ENCODE measurements around the gene LRIG2. TPM values are rescaled to one million over a fixed set of nuclear protein-coding genes. Genes with fewer than 3 reads are reported as not detected.
A peak's percentile ranks its signal among the peaks of the same experiment; 100 is the strongest.
"Not testable (repeated sequence)": the region's sequence is repeated elsewhere in the genome, so short reads cannot be mapped to it uniquely, and the experiment has no call there.

LRIG2 gene
- total and polyA plus RNA-seq, 2 experiments from 2014 or later = 10.0 to 40.4 TPM

- H3K79me2 ChIP-seq (replicated peaks; ENCODE audit: insufficient read depth) = peaks cover 59% of the 10 kb centered on the region
Observed at GRCh38 chr1:113074237-113074636, 1.2 kb downstream of the LRIG2 start.

GRCh38 chr1:113077978-113078377, 5.0 kb downstream of the LRIG2 start:
- not testable (repeated sequence) for H3K4me3 Mint-ChIP-seq; H3K4me1 ChIP-seq (ENCODE audit: insufficient read depth); H2AFZ ChIP-seq; H3K9me2 ChIP-seq (ENCODE audit: insufficient read depth); H3K27me3 ChIP-seq (ENCODE audit: insufficient read depth); ATAC-seq; H3K27ac Mint-ChIP-seq; DNase-seq (ENCODE audit: low spot score); H3K9me3 Mint-ChIP-seq; H3K4me3 ChIP-seq; H3F3A ChIP-seq (replicated peaks; ENCODE audit: low read depth); H3K27ac ChIP-seq (ENCODE audit: low read depth); H3K4me2 ChIP-seq
- Mint-ChIP-seq H3K27me3 (ENCODE audit: insufficient read depth, low read depth, poor library complexity) (peaks cover 13% of the 10 kb centered on the region), H3K36me3 (ENCODE audit: low read depth) (peaks cover 60% of the 10 kb centered on the region), H3K4me1 (peaks cover 14% of the 10 kb centered on the region)
- peaks cover 55% of the 10 kb centered on the region for H4K20me1 ChIP-seq (replicated peaks; ENCODE audit: insufficient read depth)
- H3K79me2 ChIP-seq (replicated peaks; ENCODE audit: insufficient read depth) = peaks cover 97% of the 10 kb centered on the region
- H3K36me3 ChIP-seq (ENCODE audit: insufficient read depth) = peaks cover 19% of the 10 kb centered on the region; the same call in 1 of the 2 replicates

More at GRCh38 chr1:113074237-113074636, 1.2 kb downstream of the LRIG2 start:
- Mint-ChIP-seq H3K27ac (peak overlapping the region; percentile 41; the same call in 1 of the 2 replicates), H3K27me3 (ENCODE audit: insufficient read depth, low read depth, poor library complexity) (peaks cover 17% of the 10 kb centered on the region), H3K9me3 (no peaks in the 10 kb centered on the region), H3K4me3 (peak overlapping the region; percentile 98), H3K4me1 (peaks cover 22% of the 10 kb centered on the region), H3K36me3 (ENCODE audit: low read depth) (peaks cover 41% of the 10 kb centered on the region)
- H3K36me3 ChIP-seq (ENCODE audit: insufficient read depth) = peaks cover 15% of the 10 kb centered on the region; the same call in 1 of the 2 replicates
- H3K4me3 ChIP-seq = peak overlapping the region; percentile 71
- no peak overlapping the region for H2AFZ ChIP-seq
- ATAC-seq (no peak), DNase-seq (ENCODE audit: low spot score) (peak; percentile 11)
- peaks cover 15% of the 10 kb centered on the region for H3K4me1 ChIP-seq (ENCODE audit: insufficient read depth)
- H3K4me2 ChIP-seq = peak overlapping the region; percentile 83
- peaks cover 33% of the 10 kb centered on the region for H4K20me1 ChIP-seq (replicated peaks; ENCODE audit: insufficient read depth)
- H3K27ac ChIP-seq (ENCODE audit: low read depth) = no peak overlapping the region
- H3K27me3 ChIP-seq (ENCODE audit: insufficient read depth) = no peaks in the 10 kb centered on the region
- no peaks in the 10 kb centered on the region for H3K9me2 ChIP-seq (ENCODE audit: insufficient read depth)
- 0 out of 2 replicates have a peak, but pooled peaks cover 7% of the 10 kb centered on the region for H3F3A ChIP-seq (replicated peaks; ENCODE audit: low read depth)
- TF ChIP-seq REST (IDR thresholded peaks at IDR 0.05; ENCODE audit: unreplicated experiment) = no peak
- TF ChIP-seq ZNF331 (CRISPR knock-in tag; IDR thresholded peaks at IDR 0.05; ENCODE audit: low read depth) = no peak
- TF ChIP-seq JUNB (IDR thresholded peaks at IDR 0.05; ENCODE audit: unreplicated experiment) = no peak
- TF ChIP-seq POLR2AphosphoS5 (IDR thresholded peaks at IDR 0.05; ENCODE audit: low read depth) = no peak
- no peak for TF ChIP-seq EZH2 (IDR thresholded peaks at IDR 0.05; ENCODE audit: low read depth, unreplicated experiment)

- ATAC-seq = no peak
- H3K4me3 Mint-ChIP-seq = no peak overlapping the region
- H3K27ac Mint-ChIP-seq = no peak overlapping the region
- no peaks in the 10 kb centered on the region for H3F3A ChIP-seq (replicated peaks; ENCODE audit: low read depth)
- peaks cover 3% of the 10 kb centered on the region; the same call in 1 of the 2 replicates for H3K36me3 ChIP-seq (ENCODE audit: insufficient read depth)
- H3K4me1 ChIP-seq (ENCODE audit: insufficient read depth) = no peaks in the 10 kb centered on the region
- H3K79me2 ChIP-seq (replicated peaks; ENCODE audit: insufficient read depth) = peaks cover 99% of the 10 kb centered on the region
- H3K27ac ChIP-seq (ENCODE audit: low read depth) = no peak overlapping the region
- no peaks in the 10 kb centered on the region for H3K27me3 ChIP-seq (ENCODE audit: insufficient read depth)
- no peak overlapping the region for H2AFZ ChIP-seq
- peaks cover 21% of the 10 kb centered on the region for H3K36me3 Mint-ChIP-seq (ENCODE audit: low read depth)
- no peak overlapping the region for H3K4me2 ChIP-seq
- H3K9me3 Mint-ChIP-seq = no peaks in the 10 kb centered on the region; the same call in 2 of the 3 replicates
- H3K4me1 Mint-ChIP-seq = no peaks in the 10 kb centered on the region; the same call in 2 of the 3 replicates
- no peak overlapping the region for H3K4me3 ChIP-seq
- DNase-seq (ENCODE audit: low spot score) = no peak
- peaks cover 29% of the 10 kb centered on the region for H4K20me1 ChIP-seq (replicated peaks; ENCODE audit: insufficient read depth)
- H3K9me2 ChIP-seq (ENCODE audit: insufficient read depth) = no peaks in the 10 kb centered on the region
- peaks cover 3% of the 10 kb centered on the region for H3K27me3 Mint-ChIP-seq (ENCODE audit: insufficient read depth, low read depth, poor library complexity)
- TF ChIP-seq CREB1 (CRISPR knock-in tag; IDR thresholded peaks at IDR 0.05; ENCODE audit: low read depth) (no peak), POLR2AphosphoS5 (IDR thresholded peaks at IDR 0.05; ENCODE audit: low read depth) (no peak), EZH2 (IDR thresholded peaks at IDR 0.05; ENCODE audit: low read depth, unreplicated experiment) (no peak), CTCF (conservative IDR thresholded peaks at IDR 0.05; ENCODE audit: low read depth in 2 of 2) (no peak), ETS1 (IDR thresholded peaks at IDR 0.05) (no peak), EZH2phosphoT487 (IDR thresholded peaks at IDR 0.05; ENCODE audit: unreplicated experiment) (no peak), STAT1 (IDR thresholded peaks at IDR 0.05; ENCODE audit: unreplicated experiment) (no peak), ZNF114 (CRISPR knock-in tag; IDR thresholded peaks at IDR 0.05) (no peak)
Observed at GRCh38 chr1:113086541-113086940, 13.5 kb downstream of the LRIG2 start.
